GM19023 (cell line): ENCODE measurements around the gene DPEP2NB.
"Not testable (repeated sequence)": the region's sequence is repeated elsewhere in the genome, so short reads cannot be mapped to it uniquely, and the experiment has no call there.

Source experiments
- ATAC-seq: cut with Tn5 transposase; IDR thresholded peaks from one replicate; pipeline ENCODE4 v1.9.1; 2021; ENCODE audit warnings: mild to moderate bottlenecking, moderate library complexity; ENCODE audit not compliant: unreplicated experiment

DPEP2NB gene, protein sequence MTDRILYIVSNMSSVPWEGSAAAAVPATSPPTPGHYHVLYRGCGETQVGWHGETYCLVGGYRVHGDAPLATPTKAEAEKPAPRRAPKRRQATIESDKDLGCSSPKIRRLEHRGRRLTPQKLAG

DNA sequence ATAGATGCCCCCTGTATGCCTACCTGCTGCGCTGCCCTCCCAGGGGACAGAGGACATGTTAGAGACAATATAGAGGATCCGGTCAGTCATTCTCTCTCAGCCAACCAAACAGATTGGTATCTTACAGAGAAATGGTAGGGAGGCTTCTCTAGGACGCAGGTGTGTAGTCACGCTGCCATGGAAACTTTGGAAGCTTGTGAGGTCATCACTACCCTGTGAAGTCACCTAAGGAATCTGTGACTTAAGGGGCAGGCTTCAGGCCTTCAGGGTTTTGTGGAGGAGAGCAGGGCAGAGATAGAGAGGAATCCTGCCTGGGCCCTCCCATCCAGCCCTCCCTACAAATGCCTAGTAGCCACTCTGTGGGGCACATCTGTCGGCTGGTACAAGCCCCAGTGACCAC, at the start of gene DPEP2NB:
Gene DPEP2NB (minus strand): TSS at position 231 of the 400 bp plus-strand sequence. CDS start 141 bp downstream, at position 90.
- ATAC-seq, result no peak

DNA sequence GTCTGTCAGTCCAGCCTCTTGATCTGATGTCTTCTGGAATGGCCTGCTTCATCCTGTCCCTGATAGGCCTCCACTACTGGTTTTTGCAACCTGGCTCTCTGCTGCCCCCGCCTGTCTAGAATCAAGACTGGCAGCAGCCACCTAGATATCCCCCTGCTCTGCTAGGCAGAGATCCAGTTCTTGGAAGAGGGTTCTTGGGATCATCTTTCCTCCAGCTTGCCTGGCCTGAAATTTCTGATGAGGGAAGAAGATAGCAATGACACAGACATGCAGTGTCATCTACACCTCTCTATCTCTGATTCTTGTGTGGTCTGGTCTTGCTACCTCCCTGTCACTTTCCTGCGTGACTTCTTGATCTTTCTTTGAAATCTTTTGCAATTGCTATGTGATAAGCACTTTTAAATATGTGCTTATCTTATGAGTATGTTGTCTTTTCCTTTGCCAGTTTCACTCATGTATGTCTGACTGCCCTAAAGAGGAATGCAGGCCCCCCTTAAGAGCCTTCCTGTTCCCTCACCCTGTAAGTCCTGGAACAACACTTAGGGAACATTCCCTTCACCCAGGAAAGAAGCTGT, 49.2 kb upstream of the DPEP2NB start:
- ATAC-seq, result no peak

DNA sequence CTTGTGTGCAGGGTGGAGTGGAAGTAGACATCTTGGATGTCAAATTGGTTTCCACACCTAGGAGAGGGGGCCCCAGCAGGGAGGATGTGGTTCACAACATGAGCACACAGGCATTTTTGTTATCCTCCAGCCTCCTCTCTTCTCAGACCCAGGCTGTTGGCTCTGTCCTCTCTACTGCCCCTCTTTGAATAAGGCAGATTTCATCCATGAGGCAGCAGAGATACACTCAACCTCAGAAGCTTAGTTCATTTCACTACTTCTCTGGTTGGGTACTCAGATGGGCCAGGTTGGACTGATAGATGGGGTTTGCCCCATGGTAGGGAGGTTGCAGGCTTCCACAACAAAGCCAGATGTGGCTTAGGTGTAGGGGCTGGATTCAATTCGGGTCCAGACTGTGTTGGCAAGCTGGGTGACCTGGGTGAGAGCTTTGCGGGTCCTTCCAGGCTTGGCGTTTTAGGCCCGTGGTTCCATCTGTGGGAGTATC, 47.2 kb upstream of the DPEP2NB start:
- no peak for ATAC-seq

DNA sequence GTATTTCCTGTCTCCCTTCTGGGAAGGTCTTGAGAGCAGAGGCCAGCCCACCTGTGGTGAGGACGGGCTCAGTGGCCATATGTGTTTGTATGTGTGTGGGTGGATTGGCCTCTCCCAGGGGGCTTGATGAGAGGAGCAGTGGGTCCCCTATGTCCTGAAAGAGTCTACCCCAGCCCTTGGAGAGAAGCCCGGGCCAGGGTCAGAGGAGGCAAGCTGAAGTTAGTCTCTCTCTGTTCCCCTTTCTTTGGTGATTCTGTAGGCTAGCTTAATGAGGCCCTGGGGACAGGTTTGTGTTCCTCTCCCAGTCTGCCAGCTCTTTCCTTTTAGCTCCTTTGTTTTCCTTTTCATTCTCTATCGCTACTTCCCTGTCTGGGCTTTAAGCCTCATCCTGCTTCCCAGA, 45.7 kb upstream of the DPEP2NB start:
- no peak for ATAC-seq

DNA sequence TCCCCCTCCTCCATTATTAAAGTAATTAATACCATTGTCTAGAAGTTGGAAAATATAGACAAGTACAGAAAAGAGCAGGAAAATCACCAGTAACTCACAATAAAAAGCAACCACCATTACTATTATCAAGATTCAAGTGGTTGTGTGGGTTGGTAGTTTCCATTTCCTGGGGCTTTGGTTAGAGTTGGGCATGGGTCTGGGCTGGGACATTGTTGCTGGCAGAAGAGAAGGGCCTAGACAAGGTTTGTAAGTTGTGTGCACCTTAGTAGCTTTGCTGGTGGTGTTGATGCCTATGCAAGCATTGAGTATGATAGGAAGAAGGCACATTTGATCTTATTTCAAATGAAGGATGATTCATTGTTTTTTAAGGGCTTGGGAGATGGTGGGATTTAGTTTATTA, 44.1 kb upstream of the DPEP2NB start:
- no peak for ATAC-seq

DNA sequence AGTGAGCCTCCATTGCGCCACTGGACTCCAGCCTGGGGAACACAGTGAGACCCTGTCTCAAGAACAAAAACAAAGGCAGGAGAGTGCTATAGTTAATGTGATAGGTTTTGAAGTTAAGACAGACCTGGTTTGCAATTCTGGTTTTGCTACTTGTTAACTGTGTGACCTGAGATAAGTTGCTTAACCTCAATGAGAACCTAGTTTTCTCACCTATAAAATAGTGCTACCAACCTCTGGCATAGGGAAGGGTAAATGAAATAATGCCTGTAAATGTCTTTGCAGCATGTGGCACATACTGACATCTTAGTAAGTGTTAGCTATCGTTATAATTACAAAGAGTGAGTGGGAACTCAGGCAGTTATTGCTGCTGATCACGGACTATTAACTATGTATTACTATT, 39.7 kb upstream of the DPEP2NB start:
- ATAC-seq, result no peak

DNA sequence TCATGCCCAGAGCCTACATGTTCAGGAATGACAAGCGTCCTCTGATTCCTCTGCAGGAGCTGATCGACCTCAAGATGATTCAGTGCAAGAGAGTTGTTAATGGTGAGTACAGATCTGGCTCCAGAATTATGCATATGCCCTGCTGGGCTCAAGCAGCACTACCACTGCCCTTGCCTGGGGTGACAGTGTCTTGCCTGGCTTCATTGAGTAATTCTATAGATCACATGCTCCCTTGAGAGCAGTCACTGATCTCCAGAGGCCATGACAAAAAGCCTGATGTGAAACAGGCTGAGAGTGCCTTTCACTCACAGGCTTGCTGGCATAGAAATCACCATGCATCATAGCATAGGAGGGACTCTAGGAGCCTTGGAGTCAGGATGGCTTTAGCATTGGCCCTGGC, 33.7 kb upstream of the DPEP2NB start:
- ATAC-seq, result no peak

DNA sequence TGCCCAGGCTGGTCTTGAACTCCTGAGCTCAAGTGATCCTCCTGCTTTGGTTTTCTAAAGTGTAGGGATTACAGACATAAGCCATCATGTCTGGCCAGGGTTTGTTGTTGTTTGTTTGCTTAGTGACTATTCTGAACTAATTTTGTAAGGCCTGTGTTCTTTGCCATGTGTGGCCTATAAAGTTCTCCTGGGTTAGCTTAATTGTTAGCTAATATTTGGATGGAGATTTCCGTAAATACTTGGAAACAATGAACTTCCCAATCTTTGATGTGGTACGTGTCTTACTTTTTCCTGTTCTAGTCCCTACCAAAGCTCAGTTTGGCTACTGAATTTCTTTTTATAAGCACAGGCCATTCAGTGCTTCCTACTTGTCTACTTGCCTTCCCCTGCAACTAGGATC, 32.3 kb upstream of the DPEP2NB start:
- ATAC-seq, result no peak

DNA sequence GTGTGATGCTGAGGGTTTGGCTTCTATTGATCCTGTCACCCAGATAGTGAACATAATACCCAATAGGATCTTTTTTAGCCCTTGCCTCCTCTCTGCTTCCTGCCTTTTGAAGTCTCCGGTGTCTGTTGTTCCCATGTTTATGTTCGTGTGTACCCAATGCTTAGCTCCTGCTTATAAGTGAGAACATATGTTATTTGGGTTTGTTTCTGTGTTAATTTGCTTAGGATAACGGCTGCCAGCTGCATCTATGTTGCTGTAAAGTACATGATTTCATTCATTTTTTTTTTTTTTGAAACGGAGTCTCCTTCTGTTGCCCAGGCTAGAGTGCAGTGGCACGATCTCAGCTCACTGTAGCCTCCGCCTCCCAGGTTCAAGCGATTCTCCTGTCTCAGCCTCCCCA, 30.4 kb upstream of the DPEP2NB start:
- no peak for ATAC-seq

DNA sequence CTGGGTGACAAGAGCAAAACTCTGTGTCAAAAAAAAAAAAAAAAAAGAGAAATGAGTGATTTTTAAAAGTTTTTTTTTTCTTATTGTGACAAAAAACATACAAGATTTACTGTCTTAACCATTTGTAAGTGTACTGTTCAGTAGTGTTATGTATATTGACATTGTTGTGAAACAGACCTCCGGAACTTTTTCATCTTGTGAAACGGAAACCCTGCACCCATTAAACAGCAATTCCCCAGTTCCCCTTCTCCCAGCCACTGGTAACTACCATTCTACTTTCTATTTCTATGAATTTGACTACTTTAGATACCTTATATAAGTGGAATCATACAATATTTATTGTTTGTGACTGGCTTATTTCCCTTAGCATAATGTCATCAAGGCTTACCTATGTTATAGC, 26.1 kb upstream of the DPEP2NB start:
- no peak for ATAC-seq

DNA sequence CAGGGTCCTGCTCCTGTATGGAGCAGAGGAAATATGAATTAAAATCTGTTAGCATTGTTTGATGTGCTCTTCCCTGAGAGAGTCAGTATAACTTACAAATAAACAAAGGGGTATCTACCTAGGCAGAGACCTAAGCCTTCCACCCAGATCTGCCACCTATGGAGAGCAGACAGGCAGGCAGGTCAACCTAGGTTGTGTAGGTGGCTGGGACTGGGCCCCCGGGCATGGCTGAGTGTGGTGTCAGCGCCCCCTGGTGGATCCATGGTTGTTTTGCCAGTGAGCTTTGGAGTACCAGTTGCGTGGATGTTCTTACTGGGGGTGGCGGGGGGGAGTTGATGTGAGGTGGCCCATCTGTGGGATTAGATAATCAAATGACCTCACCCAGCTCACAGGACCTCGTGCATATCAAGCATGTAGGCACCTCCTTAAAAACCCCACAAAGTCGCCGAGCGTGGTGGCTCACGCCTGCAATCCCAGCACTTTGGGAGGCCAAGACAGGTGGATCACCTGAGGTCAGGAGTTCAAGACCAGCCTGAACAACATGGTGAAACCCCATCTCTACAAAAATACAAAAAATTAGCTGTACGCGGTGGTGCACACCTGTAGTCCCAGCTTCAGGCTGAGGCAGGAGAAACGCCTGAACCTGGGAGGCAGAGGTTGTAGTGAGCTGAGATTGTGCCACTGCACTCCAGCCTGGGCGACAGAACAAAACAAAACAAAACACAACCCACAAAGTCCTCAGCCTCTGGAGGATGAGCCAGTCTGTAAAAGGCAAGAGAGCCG, 25.0 kb upstream of the DPEP2NB start:
- ATAC-seq, result peak; percentile 74

DNA sequence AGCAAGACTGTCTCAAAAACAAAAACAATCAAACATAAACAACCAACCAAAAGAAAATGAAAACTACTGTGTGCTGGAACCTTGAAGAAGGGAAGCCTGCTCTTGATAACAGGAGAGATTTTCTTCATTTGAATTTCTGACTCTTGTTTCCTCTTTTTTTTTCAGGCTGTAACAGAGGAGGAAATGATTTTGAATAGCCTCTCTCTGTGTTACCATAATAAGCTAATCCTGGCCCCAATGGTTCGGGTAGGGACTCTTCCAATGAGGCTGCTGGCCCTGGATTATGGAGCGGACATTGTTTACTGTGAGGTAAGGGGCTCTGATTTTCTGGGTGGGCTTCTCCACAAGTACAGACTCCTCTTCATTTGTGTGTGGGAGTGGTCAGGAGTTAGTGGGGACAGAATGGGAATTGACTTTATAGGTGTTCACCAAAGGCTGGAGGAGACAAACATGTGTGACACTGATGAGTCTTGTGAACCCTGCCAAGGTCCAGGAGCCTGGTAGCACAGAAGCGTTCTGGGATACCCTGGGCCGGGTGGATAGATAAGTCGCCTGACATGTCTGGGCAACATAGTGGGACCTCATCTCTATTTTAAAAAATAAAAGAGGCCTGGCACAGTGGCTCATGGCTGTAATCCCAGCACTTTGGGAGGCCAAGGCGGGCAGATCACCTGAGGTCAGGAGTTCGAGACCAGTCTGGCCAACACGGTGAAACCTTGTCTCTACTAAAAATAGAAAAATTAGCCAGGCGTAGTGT, 22.3 kb upstream of the DPEP2NB start:
- ATAC-seq, result no peak

DNA sequence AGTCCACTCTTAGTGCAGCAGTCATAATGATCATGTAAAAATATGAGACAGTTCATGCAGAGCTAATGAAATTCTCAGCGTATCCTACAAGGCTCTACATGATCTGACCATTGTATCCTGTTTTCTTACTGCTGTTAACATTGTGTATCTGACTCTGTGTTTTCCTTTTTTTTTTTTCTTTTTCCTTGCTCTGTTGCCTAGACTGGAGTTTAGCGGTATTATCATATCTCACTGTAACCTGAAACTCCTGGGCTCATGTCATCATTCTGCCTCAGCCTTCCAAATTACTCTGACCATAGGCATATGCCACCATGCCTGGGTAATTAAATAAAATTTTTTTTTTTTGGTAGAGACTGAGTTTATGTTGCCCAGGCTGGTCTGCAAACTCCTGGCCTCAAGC, 19.5 kb upstream of the DPEP2NB start:
- no peak for ATAC-seq

DNA sequence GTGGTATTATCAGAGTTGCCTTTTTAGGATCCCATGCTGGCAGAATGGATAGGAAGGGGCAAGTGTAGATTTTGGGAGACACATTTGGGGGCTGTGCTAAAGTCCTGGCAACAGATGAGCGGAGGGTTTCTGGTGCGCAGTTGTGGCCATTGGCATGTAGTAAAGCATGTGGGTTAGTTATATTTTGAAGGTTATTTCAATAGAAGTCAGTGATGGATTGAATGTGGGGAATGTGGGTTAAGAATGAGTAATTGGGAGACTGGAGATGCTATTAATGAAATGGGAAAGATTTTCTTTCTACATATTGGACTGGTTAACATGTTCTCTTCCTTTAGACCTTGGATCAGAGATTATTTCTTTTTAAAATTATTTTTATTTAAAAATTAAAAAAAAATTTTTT, 17.4 kb upstream of the DPEP2NB start:
- ATAC-seq, result no peak

DNA sequence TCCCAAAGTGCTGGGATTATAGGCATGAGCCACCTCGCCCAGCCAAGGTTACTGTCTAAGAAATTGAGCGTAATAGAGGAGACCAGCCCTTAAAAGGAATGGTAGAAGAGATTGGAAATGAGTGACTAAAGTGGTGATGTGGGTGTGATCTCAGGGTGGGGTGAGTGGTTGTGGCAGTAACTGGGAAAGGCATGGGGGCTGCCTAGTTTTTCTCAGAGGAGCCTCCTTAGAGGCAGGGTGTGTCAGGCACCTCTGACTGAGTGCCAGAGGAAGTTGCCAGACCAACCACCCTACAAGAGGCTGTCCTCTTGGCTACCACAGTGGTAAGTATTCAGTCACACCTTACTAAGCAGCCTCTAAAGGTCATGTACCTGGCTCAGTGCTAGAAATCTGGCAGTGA, 16.2 kb upstream of the DPEP2NB start:
- ATAC-seq, result no peak

DNA sequence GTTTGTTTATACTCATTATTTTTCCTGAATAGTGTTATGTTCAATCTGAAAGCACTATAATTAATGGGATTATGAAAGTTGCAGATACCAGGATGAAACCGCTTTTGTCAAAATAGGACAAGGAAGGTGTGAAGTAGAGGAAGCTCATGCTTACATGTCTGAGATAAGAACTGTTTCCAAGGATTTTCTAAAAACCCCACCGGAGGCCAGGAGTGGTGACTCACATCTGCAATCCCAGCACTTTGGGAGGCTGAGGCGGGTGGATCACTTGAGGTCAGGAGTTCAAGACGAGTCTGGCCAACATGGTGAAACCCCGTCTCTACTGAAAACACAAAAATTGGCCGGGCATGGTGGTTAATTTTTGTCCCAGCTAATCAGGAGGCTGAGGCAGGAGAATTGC, 14.4 kb upstream of the DPEP2NB start:
- not testable (repeated sequence) for ATAC-seq

DNA sequence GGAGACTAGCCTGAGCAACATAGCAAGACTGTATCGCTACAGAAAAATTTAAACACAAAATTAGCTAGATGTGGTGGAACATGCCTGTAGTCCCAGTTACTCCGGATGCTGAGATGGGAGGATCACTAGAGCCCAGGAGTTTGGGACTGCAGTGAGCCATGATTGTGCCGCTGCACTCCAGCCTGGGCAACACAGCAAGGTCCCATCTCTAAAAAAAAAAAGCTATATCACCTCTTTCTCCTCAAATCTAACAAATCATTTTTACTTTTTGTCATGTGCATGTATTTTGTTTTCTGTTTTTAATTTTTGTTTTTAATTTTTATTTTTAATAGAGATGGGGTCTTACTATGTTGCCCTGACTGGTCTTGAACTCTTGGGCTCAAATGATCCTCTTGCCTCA, 13.3 kb upstream of the DPEP2NB start:
- ATAC-seq, result no peak

DNA sequence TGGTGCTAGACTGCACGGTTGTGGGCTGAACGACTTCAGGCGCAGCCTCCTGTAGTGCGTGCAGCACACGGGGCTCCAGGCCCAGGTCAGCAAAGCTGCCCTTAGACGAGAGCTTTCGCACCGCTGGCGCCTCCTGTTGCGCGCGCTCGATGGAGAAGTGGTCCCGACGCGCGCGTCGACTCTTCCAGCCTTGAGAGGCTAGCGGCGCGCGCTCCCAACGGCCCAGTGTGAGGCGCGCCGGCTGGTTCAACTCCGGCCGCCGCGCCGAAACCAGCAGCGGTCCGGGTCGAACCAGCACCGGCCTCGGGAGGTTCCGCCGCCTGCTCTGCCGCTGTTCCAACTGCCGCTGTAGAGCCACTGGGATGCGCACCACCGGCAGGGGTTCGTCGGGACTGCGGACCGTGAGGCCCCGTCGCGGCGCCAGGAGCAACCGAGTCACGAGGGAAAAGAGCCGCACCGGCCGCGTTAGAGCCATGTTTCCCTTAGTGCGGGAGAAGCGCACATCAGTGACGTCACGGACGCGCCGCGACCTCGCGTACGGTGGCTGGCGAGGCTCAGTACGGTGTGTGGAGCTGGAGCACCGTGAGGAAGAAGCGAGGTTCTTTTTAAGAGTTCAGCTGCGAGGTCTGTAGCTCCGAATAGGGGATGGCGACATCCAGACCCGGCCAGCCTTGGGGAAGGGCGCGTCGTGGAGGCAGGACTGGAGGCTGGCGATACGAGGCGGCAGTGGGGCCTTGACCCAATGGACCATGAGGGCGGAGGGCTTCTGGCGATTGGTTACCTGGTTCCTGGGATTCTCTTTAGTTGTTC, 7.2 kb upstream of the DPEP2NB start, which contains the start of the genes DDX28 and DUS2:
Gene DDX28 (minus strand): TSS at position 505 of the 810 bp plus-strand sequence. CDS start 30 bp downstream, at position 475.
Gene DUS2 (plus strand): TSS at position 557 of the 810 bp plus-strand sequence. CDS start 14,740 bp downstream, outside the sequence.
- peak; percentile 76 for ATAC-seq

DNA sequence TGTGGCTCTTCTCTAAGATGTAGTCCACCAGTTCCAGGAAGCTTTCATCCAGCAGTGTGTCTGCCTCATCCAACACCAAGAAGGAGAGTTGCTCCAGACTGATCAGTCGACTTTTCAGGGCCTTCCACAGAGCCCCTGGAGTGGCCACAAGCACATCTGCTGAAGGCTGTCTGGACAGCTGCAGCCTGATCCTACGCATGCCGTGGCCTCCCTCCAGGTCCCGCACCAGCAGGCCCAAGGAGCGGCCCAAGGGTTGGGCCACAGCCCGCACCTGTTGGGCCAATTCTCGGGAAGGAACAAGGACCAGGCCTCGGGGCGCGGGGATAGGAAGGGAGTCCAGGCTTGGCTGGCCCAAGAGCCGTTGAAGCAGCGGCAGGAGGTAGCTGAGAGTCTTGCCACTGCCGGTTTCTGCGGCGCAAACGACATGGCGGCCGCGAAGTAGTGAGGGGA, 6.6 kb upstream of the DPEP2NB start:
- peak; percentile 6 for ATAC-seq

DNA sequence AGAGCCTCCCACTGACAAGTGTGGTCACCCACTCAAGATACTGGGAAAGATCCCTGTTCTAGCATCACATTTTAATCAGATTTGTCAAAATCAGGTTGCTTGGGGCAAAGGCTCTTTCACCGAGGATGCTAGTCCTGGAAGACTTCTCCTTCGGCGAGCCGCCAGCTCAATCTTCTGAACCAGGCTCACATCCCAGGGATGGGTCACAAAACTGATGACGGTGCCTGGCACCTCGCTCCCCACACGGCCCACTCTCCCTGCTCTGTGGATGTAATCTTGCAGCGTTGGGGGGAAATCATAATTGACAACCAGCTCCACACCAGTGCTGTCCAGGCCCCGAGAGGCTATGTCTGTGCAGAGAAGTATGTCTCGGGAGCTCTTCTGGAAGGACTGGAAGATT, 5.8 kb upstream of the DPEP2NB start:
- no peak for ATAC-seq
